GM23338 (cell line): ENCODE results near the gene CCDC102A. TPM values are rescaled to one million over a fixed set of nuclear protein-coding genes. Genes with fewer than 3 reads are reported as not detected.

Experiments used
- ATAC-seq: fragments of 200-7000 bp; cut with Tn5 transposase; 3 replicates; pipeline ENCODE4 v1.9.1; 2020
- DNase-seq: peaks from one replicate; pipeline ENCODE4 v3.0.0-alpha.2; 2015; ENCODE audit warnings: low spot score
- H2AFZ ChIP-seq: fragments of 200-600 bp; sonication (generic); 2 replicates; pipeline ENCODE4 v1.8.0; 2016; ENCODE audit warnings: antibody characterized with exemption, mild to moderate bottlenecking, moderate library complexity
- H3F3A ChIP-seq: fragments of 200-600 bp; sonication (generic); replicated peaks from 2 replicates; pipeline ENCODE4 v1.8.0; 2017; ENCODE audit warnings: antibody characterized with exemption, mixed run types, low read depth
- H3K27ac ChIP-seq: fragments of 200-600 bp; sonication (generic); 2 replicates; pipeline ENCODE4 v1.6.1; 2016; ENCODE audit warnings: low read depth
- H3K27me3 ChIP-seq: fragments of 200-600 bp; sonication (generic); 2 replicates; pipeline ENCODE4 v1.8.0; 2016; ENCODE audit warnings: mild to moderate bottlenecking, mixed run types, moderate library complexity; ENCODE audit not compliant: insufficient read depth
- H3K36me3 ChIP-seq: fragments of 200-600 bp; sonication (generic); 2 replicates; pipeline ENCODE4 v1.8.0; 2016; ENCODE audit warnings: mild to moderate bottlenecking; ENCODE audit not compliant: insufficient read depth
- H3K4me1 ChIP-seq: fragments of 200-600 bp; sonication (generic); 2 replicates; pipeline ENCODE4 v1.8.0; 2016; ENCODE audit warnings: mild to moderate bottlenecking, moderate library complexity; ENCODE audit not compliant: insufficient read depth
- H3K4me2 ChIP-seq: fragments of 200-600 bp; sonication (generic); 2 replicates; pipeline ENCODE4 v1.7.1; 2017; ENCODE audit warnings: mixed run types
- H3K4me3 ChIP-seq: fragments of 200-600 bp; sonication (generic); 2 replicates; pipeline ENCODE4 v1.6.1; 2016; ENCODE audit warnings: mixed run types
- H3K79me2 ChIP-seq: fragments of 200-600 bp; sonication (generic); replicated peaks from 2 replicates; pipeline ENCODE4 v1.8.0; 2017; ENCODE audit warnings: mild to moderate bottlenecking; ENCODE audit not compliant: insufficient read depth
- H3K9me2 ChIP-seq: fragments of 200-600 bp; sonication (generic); 2 replicates; pipeline ENCODE4 v1.8.0; 2017; ENCODE audit not compliant: insufficient read depth
- H4K20me1 ChIP-seq: fragments of 200-600 bp; sonication (generic); replicated peaks from 2 replicates; pipeline ENCODE4 v1.8.0; 2017; ENCODE audit warnings: mild to moderate bottlenecking; ENCODE audit not compliant: insufficient read depth
- H3K27ac Mint-ChIP-seq: 2 replicates; pipeline ENCODE4 v1.8.0; 2020; ENCODE audit warnings: inconsistent platforms, mild to moderate bottlenecking, moderate library complexity, mixed read lengths
- H3K27me3 Mint-ChIP-seq: 3 replicates; pipeline ENCODE4 v1.8.0; 2022; ENCODE audit warnings: low read depth, mild to moderate bottlenecking, moderate library complexity, mixed read lengths, inconsistent platforms; ENCODE audit not compliant: insufficient read depth, poor library complexity
- H3K36me3 Mint-ChIP-seq: 3 replicates; pipeline ENCODE4 v1.8.0; 2021; ENCODE audit warnings: low read depth, mild to moderate bottlenecking, inconsistent platforms, moderate library complexity, mixed read lengths
- H3K4me1 Mint-ChIP-seq: 3 replicates; pipeline ENCODE4 v1.8.0; 2020; ENCODE audit warnings: mild to moderate bottlenecking, inconsistent platforms, mixed read lengths
- H3K4me3 Mint-ChIP-seq: 3 replicates; pipeline ENCODE4 v1.8.0; 2021; ENCODE audit warnings: moderate library complexity, mild to moderate bottlenecking, inconsistent platforms, mixed read lengths
- H3K9me3 Mint-ChIP-seq: 3 replicates; pipeline ENCODE4 v1.8.0; 2020; ENCODE audit warnings: moderate library complexity, mild to moderate bottlenecking, inconsistent platforms, mixed read lengths
- CREB1 ChIP-seq: fragments of 250-450 bp; sonication (Bioruptor Pico); IDR thresholded peaks from 2 replicates; pipeline ENCODE4 v1.5.0; 2020; ENCODE audit warnings: low read depth, mild to moderate bottlenecking, moderate library complexity
- EZH2 ChIP-seq: fragments of 200-600 bp; sonication (generic); IDR thresholded peaks from one replicate; pipeline ENCODE4 v1.8.0; 2017; ENCODE audit warnings: antibody characterized with exemption, mild to moderate bottlenecking, low read depth; ENCODE audit not compliant: unreplicated experiment
- EZH2phosphoT487 ChIP-seq: fragments of 200-600 bp; sonication (generic); IDR thresholded peaks from one replicate; pipeline ENCODE4 v1.8.1; 2018; ENCODE audit warnings: antibody characterized with exemption; ENCODE audit not compliant: unreplicated experiment
- JUNB ChIP-seq: IDR thresholded peaks from one replicate; pipeline ENCODE4 v1.6.1; 2016; ENCODE audit warnings: antibody characterized with exemption; ENCODE audit not compliant: unreplicated experiment
- NANOG ChIP-seq: IDR thresholded peaks from 2 replicates; pipeline ENCODE4 v1.6.1; 2016; ENCODE audit warnings: antibody characterized with exemption, borderline replicate concordance
- POLR2AphosphoS5 ChIP-seq: IDR thresholded peaks from 2 replicates; pipeline ENCODE4 v1.6.1; 2016; ENCODE audit warnings: antibody characterized with exemption, low read depth
- STAT1 ChIP-seq: IDR thresholded peaks from one replicate; pipeline ENCODE4 v1.6.1; 2016; ENCODE audit warnings: antibody characterized with exemption; ENCODE audit not compliant: unreplicated experiment
- ZNF114 ChIP-seq: fragments of 250-450 bp; sonication (Bioruptor Pico); IDR thresholded peaks from 2 replicates; pipeline ENCODE4 v1.5.0; 2020; ENCODE audit warnings: mild to moderate bottlenecking, moderate library complexity
- ZNF331 ChIP-seq: fragments of 250-450 bp; sonication (Bioruptor Pico); IDR thresholded peaks from 2 replicates; pipeline ENCODE4 v1.5.0; 2020; ENCODE audit warnings: low read depth, mild to moderate bottlenecking, moderate library complexity
- polyA plus RNA-seq: library from polyadenylated mRNA; unstranded; fragments of >200 nt; fragmentation: Nextera tagmentation; extraction: Ambion mirVana; gene quantifications from 2 replicates; pipeline ENCODE4 v1.2.1, GENCODE V29; 2016
- total RNA-seq: library from RNA; depleted of rRNA; stranded (reverse); fragments of >200 nt; shearing (Covaris generic); gene quantifications from 2 replicates; pipeline ENCODE4 v1.2.3, GENCODE V29; 2014
- TF ChIP-seq, protein P1 (sequence below), 2 experiments: fragments of 200-600 bp in 1 of 2; sonication (generic) in 1 of 2; conservative IDR thresholded peaks; 2 replicates each; pipeline versions ENCODE4 v1.5.1 to v1.6.1; 2016 to 2017; ENCODE audit warnings: antibody characterized with exemption in 2 of 2, low read depth in 2 of 2, mild to moderate bottlenecking in 2 of 2, moderate library complexity in 1 of 2
- TF ChIP-seq, protein P2 (sequence below): IDR thresholded peaks from 2 replicates; pipeline ENCODE4 v1.6.1; 2016; ENCODE audit warnings: antibody characterized with exemption
- TF ChIP-seq, protein P3 (sequence below): IDR thresholded peaks from one replicate; pipeline ENCODE4 v1.6.1; 2018; ENCODE audit warnings: antibody characterized with exemption; ENCODE audit not compliant: unreplicated experiment
- TF ChIP-seq, protein P4 (sequence below): fragments of 250-450 bp; sonication (Bioruptor Pico); IDR thresholded peaks from 2 replicates; pipeline ENCODE4 v1.5.0; 2020; ENCODE audit warnings: mild to moderate bottlenecking, moderate library complexity

CCDC102A gene
- total and polyA plus RNA-seq, 2 experiments from 2014 or later: 2.0 to 5.2 TPM

DNA sequence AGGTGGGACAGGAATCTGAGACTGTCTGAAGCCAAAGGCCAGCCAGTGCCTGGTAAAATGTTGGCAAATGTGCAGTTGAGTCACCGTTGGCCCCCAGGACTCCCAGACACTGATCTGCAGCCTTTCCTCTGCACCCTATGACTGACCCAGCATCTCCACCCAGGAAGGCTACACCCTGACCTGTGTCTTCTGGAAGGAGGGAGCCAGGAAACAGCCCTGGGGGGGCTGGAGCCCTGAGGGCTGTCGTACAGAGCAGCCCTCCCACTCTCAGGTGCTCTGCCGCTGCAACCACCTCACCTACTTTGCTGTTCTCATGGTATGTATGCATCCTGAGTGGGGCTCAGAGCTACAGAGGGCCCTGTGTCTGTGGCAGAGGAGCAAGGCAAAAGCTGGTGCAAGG is 30.1 kb upstream of the CCDC102A start:
- Histone ChIP-seq H3K4me3 (no peak overlapping the region), H3K4me2 (no peak overlapping the region), H3K27me3 (no peaks in the 10 kb centered on the region), H3F3A (no peaks in the 10 kb centered on the region), H3K4me1 (no peaks in the 10 kb centered on the region), H3K27ac (no peak overlapping the region), H4K20me1 (no peaks in the 10 kb centered on the region), H3K79me2 (no peaks in the 10 kb centered on the region), H3K36me3 (no peaks in the 10 kb centered on the region), H2AFZ (no peak overlapping the region), H3K9me2 (no peaks in the 10 kb centered on the region)
- ATAC-seq: no peak
- DNase-seq: no peak
- TF ChIP-seq EZH2phosphoT487 (no peak), NANOG (no peak), STAT1 (no peak), ZNF331 (CRISPR knock-in tag) (no peak), POLR2AphosphoS5 (no peak), EZH2 (no peak), JUNB (no peak), ZNF114 (CRISPR knock-in tag) (no peak), CREB1 (CRISPR knock-in tag) (no peak)
- TF ChIP-seq, protein P1, sequence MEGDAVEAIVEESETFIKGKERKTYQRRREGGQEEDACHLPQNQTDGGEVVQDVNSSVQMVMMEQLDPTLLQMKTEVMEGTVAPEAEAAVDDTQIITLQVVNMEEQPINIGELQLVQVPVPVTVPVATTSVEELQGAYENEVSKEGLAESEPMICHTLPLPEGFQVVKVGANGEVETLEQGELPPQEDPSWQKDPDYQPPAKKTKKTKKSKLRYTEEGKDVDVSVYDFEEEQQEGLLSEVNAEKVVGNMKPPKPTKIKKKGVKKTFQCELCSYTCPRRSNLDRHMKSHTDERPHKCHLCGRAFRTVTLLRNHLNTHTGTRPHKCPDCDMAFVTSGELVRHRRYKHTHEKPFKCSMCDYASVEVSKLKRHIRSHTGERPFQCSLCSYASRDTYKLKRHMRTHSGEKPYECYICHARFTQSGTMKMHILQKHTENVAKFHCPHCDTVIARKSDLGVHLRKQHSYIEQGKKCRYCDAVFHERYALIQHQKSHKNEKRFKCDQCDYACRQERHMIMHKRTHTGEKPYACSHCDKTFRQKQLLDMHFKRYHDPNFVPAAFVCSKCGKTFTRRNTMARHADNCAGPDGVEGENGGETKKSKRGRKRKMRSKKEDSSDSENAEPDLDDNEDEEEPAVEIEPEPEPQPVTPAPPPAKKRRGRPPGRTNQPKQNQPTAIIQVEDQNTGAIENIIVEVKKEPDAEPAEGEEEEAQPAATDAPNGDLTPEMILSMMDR (conservative IDR thresholded peaks at IDR 0.05; ENCODE audit: low read depth in 2 of 2): no peak
- TF ChIP-seq, protein P2, sequence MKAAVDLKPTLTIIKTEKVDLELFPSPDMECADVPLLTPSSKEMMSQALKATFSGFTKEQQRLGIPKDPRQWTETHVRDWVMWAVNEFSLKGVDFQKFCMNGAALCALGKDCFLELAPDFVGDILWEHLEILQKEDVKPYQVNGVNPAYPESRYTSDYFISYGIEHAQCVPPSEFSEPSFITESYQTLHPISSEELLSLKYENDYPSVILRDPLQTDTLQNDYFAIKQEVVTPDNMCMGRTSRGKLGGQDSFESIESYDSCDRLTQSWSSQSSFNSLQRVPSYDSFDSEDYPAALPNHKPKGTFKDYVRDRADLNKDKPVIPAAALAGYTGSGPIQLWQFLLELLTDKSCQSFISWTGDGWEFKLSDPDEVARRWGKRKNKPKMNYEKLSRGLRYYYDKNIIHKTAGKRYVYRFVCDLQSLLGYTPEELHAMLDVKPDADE: no peak
- TF ChIP-seq, protein P3, sequence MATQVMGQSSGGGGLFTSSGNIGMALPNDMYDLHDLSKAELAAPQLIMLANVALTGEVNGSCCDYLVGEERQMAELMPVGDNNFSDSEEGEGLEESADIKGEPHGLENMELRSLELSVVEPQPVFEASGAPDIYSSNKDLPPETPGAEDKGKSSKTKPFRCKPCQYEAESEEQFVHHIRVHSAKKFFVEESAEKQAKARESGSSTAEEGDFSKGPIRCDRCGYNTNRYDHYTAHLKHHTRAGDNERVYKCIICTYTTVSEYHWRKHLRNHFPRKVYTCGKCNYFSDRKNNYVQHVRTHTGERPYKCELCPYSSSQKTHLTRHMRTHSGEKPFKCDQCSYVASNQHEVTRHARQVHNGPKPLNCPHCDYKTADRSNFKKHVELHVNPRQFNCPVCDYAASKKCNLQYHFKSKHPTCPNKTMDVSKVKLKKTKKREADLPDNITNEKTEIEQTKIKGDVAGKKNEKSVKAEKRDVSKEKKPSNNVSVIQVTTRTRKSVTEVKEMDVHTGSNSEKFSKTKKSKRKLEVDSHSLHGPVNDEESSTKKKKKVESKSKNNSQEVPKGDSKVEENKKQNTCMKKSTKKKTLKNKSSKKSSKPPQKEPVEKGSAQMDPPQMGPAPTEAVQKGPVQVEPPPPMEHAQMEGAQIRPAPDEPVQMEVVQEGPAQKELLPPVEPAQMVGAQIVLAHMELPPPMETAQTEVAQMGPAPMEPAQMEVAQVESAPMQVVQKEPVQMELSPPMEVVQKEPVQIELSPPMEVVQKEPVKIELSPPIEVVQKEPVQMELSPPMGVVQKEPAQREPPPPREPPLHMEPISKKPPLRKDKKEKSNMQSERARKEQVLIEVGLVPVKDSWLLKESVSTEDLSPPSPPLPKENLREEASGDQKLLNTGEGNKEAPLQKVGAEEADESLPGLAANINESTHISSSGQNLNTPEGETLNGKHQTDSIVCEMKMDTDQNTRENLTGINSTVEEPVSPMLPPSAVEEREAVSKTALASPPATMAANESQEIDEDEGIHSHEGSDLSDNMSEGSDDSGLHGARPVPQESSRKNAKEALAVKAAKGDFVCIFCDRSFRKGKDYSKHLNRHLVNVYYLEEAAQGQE: no peak
- TF ChIP-seq, protein P4, sequence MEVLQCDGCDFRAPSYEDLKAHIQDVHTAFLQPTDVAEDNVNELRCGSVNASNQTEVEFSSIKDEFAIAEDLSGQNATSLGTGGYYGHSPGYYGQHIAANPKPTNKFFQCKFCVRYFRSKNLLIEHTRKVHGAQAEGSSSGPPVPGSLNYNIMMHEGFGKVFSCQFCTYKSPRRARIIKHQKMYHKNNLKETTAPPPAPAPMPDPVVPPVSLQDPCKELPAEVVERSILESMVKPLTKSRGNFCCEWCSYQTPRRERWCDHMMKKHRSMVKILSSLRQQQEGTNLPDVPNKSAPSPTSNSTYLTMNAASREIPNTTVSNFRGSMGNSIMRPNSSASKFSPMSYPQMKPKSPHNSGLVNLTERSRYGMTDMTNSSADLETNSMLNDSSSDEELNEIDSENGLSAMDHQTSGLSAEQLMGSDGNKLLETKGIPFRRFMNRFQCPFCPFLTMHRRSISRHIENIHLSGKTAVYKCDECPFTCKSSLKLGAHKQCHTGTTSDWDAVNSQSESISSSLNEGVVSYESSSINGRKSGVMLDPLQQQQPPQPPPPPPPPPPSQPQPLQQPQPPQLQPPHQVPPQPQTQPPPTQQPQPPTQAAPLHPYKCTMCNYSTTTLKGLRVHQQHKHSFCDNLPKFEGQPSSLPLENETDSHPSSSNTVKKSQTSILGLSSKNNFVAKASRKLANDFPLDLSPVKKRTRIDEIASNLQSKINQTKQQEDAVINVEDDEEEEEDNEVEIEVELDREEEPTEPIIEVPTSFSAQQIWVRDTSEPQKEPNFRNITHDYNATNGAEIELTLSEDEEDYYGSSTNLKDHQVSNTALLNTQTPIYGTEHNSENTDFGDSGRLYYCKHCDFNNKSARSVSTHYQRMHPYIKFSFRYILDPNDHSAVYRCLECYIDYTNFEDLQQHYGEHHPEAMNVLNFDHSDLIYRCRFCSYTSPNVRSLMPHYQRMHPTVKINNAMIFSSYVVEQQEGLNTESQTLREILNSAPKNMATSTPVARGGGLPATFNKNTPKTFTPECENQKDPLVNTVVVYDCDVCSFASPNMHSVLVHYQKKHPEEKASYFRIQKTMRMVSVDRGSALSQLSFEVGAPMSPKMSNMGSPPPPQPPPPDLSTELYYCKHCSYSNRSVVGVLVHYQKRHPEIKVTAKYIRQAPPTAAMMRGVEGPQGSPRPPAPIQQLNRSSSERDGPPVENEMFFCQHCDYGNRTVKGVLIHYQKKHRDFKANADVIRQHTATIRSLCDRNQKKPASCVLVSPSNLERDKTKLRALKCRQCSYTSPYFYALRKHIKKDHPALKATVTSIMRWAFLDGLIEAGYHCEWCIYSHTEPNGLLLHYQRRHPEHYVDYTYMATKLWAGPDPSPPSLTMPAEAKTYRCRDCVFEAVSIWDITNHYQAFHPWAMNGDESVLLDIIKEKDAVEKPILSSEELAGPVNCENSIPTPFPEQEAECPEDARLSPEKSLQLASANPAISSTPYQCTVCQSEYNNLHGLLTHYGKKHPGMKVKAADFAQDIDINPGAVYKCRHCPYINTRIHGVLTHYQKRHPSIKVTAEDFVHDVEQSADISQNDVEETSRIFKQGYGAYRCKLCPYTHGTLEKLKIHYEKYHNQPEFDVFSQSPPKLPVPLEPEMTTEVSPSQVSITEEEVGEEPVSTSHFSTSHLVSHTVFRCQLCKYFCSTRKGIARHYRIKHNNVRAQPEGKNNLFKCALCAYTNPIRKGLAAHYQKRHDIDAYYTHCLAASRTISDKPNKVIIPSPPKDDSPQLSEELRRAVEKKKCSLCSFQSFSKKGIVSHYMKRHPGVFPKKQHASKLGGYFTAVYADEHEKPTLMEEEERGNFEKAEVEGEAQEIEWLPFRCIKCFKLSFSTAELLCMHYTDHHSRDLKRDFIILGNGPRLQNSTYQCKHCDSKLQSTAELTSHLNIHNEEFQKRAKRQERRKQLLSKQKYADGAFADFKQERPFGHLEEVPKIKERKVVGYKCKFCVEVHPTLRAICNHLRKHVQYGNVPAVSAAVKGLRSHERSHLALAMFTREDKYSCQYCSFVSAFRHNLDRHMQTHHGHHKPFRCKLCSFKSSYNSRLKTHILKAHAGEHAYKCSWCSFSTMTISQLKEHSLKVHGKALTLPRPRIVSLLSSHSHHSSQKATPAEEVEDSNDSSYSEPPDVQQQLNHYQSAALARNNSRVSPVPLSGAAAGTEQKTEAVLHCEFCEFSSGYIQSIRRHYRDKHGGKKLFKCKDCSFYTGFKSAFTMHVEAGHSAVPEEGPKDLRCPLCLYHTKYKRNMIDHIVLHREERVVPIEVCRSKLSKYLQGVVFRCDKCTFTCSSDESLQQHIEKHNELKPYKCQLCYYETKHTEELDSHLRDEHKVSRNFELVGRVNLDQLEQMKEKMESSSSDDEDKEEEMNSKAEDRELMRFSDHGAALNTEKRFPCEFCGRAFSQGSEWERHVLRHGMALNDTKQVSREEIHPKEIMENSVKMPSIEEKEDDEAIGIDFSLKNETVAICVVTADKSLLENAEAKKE: no peak
- Mint-ChIP-seq H3K27ac (no peak overlapping the region), H3K4me3 (no peak overlapping the region), H3K9me3 (peaks cover 26% of the 10 kb centered on the region), H3K4me1 (no peaks in the 10 kb centered on the region; the same call in 2 of the 3 replicates), H3K36me3 (peaks cover 50% of the 10 kb centered on the region), H3K27me3 (peaks cover 27% of the 10 kb centered on the region)
